Measurements from ENCODE around the gene CHTF8. TPM values are rescaled to one million over a fixed set of nuclear protein-coding genes. Genes with fewer than 3 reads are reported as not detected.

The CHTF8 gene
- polyA plus RNA-seq, 1 donor (not counting 4 experiments of a cell fraction or from before 2014, with no cell fraction given), result 96.0 TPM

GRCh38 chr16:69118468-69118867 lies 13.9 kb downstream of the CHTF8 start:
- DNase-seq (ENCODE audit: low read depth, low spot score), result no peak
- dilution Hi-C loops (cut with MboI; ENCODE audit: extremely low pct_ligation_motif_present, low sequenced_read_pairs), result no loop called here
- Histone ChIP-seq H3K79me2 (ENCODE audit: control insufficient read depth, insufficient read depth, low read length) (peaks cover 17% of the 10 kb centered on the region), H2AFZ (ENCODE audit: control insufficient read depth, low read length) (no peak overlapping the region), H3K9me3 (ENCODE audit: control insufficient read depth, low read depth, low read length) (no peaks in the 10 kb centered on the region), H4K20me1 (ENCODE audit: control insufficient read depth, extremely low read depth, insufficient read depth, low read length) (peaks cover 24% of the 10 kb centered on the region), H3K27me3 (ENCODE audit: control insufficient read depth, extremely low read depth, insufficient read depth, low read length) (no peaks in the 10 kb centered on the region), H3K9me1 (ENCODE audit: control insufficient read depth, extremely low read depth, insufficient read depth, low read length) (no peaks in the 10 kb centered on the region), H3K4me1 (ENCODE audit: control insufficient read depth, extremely low read depth, insufficient read depth, low read length) (no peaks in the 10 kb centered on the region), H3K4me3 (ENCODE audit: control insufficient read depth in 2 of 3, extremely low read depth in 1 of 3, insufficient read depth in 2 of 3, low read depth in 1 of 3, low read length in 3 of 3) (no peak overlapping the region), H3K9ac (ENCODE audit: control insufficient read depth, extremely low read depth, insufficient read depth, low read length) (no peak overlapping the region), H3K36me3 (ENCODE audit: control insufficient read depth in 2 of 2, extremely low read depth in 1 of 2, insufficient read depth in 2 of 2, low read length in 2 of 2) (peaks cover 32 to 40% of the 10 kb centered on the region in 2 experiments), H3K4me2 (ENCODE audit: control insufficient read depth, extremely low read depth, insufficient read depth, low read depth, low read length) (no peak overlapping the region), H3K27ac (ENCODE audit: control insufficient read depth, insufficient read depth, low read length) (no peak overlapping the region)
- FAIRE-seq, result no peak
- TF ChIP-seq CTCF (optimal IDR thresholded peaks at IDR 0.05 in 1 of 3, IDR thresholded peaks at IDR 0.05 in 1 of 3, conservative IDR thresholded peaks at IDR 0.05 in 1 of 3; ENCODE audit: extremely low read depth in 1 of 3, insufficient read depth in 2 of 3, low read length in 3 of 3) (no peak), EZH2 (IDR thresholded peaks at IDR 0.05; ENCODE audit: low read length) (no peak)

GRCh38 chr16:69116906-69117305 lies 15.5 kb downstream of the CHTF8 start:
- H2AFZ ChIP-seq (ENCODE audit: control insufficient read depth, low read length), result no peak overlapping the region
- peaks cover 47 to 52% of the 10 kb centered on the region in 2 experiments for H3K36me3 ChIP-seq (ENCODE audit: control insufficient read depth in 2 of 2, extremely low read depth in 1 of 2, insufficient read depth in 2 of 2, low read length in 2 of 2)
- peaks cover 27% of the 10 kb centered on the region for H3K79me2 ChIP-seq (ENCODE audit: control insufficient read depth, insufficient read depth, low read length)
- FAIRE-seq (no peak), DNase-seq (ENCODE audit: low read depth, low spot score) (no peak)
- dilution Hi-C loops (cut with MboI; ENCODE audit: extremely low pct_ligation_motif_present, low sequenced_read_pairs), result no loop called here
- TF ChIP-seq EZH2 (IDR thresholded peaks at IDR 0.05; ENCODE audit: low read length), result no peak
- TF ChIP-seq CTCF (optimal IDR thresholded peaks at IDR 0.05 in 1 of 3, IDR thresholded peaks at IDR 0.05 in 1 of 3, conservative IDR thresholded peaks at IDR 0.05 in 1 of 3; ENCODE audit: extremely low read depth in 1 of 3, insufficient read depth in 2 of 3, low read length in 3 of 3), result no peak
- H3K4me3 ChIP-seq (ENCODE audit: control insufficient read depth in 2 of 3, extremely low read depth in 1 of 3, insufficient read depth in 2 of 3, low read depth in 1 of 3, low read length in 3 of 3), result no peak overlapping the region
- H3K9me1 ChIP-seq (ENCODE audit: control insufficient read depth, extremely low read depth, insufficient read depth, low read length), result peaks cover 2% of the 10 kb centered on the region
- H3K4me1 ChIP-seq (ENCODE audit: control insufficient read depth, extremely low read depth, insufficient read depth, low read length), result peaks cover 2% of the 10 kb centered on the region
- no peak overlapping the region for H3K27ac ChIP-seq (ENCODE audit: control insufficient read depth, insufficient read depth, low read length)
- no peak overlapping the region for H3K4me2 ChIP-seq (ENCODE audit: control insufficient read depth, extremely low read depth, insufficient read depth, low read depth, low read length)
- no peaks in the 10 kb centered on the region for H3K27me3 ChIP-seq (ENCODE audit: control insufficient read depth, extremely low read depth, insufficient read depth, low read length)
- H3K9ac ChIP-seq (ENCODE audit: control insufficient read depth, extremely low read depth, insufficient read depth, low read length), result no peak overlapping the region
- H3K9me3 ChIP-seq (ENCODE audit: control insufficient read depth, low read depth, low read length), result no peaks in the 10 kb centered on the region
- H4K20me1 ChIP-seq (ENCODE audit: control insufficient read depth, extremely low read depth, insufficient read depth, low read length), result peaks cover 35% of the 10 kb centered on the region

All from keratinocyte (primary cell).